Stimulated activated naive CD8-positive, alpha-beta T cell treated with anti-CD3 and anti-CD28 coated beads, Interleukin-15, Interleukin-2, amounts not matched to agents 100 U/mL and 50 U/mL, for 24 hours (primary cell): Measurements from ENCODE around the gene SV2C.
"Not testable (repeated sequence)": the region's sequence is repeated elsewhere in the genome, so short reads cannot be mapped to it uniquely, and the experiment has no call there.

Source experiments
- ATAC-seq: fragments of 150-1000 bp; cut with Tn5 transposase; one replicate; pipeline ENCODE4 v1.10.0; 2021
- DNase-seq: peaks from one replicate; pipeline ENCODE4 v3.0.0; 2021

SV2C gene

DNA sequence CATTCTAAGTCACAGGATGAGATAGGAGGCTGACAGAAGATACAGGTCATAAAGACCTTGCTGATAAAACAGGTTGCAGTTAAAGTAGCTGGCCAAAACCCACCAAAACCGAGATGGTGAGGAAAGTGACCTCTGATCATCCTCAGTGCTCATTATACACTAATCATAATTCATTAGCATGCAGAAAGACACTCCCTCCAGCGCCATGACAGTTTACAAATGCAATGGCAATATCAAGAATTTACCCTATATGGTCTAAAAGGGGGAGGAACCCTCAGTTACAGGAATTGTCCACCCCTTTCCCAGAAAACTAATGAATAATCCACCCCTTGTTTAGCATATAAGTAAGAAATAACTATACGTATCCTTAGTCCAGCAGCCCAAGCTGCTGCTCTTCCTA, 256.7 kb downstream of the SV2C start:
- no peak for ATAC-seq
- no peak for DNase-seq

DNA sequence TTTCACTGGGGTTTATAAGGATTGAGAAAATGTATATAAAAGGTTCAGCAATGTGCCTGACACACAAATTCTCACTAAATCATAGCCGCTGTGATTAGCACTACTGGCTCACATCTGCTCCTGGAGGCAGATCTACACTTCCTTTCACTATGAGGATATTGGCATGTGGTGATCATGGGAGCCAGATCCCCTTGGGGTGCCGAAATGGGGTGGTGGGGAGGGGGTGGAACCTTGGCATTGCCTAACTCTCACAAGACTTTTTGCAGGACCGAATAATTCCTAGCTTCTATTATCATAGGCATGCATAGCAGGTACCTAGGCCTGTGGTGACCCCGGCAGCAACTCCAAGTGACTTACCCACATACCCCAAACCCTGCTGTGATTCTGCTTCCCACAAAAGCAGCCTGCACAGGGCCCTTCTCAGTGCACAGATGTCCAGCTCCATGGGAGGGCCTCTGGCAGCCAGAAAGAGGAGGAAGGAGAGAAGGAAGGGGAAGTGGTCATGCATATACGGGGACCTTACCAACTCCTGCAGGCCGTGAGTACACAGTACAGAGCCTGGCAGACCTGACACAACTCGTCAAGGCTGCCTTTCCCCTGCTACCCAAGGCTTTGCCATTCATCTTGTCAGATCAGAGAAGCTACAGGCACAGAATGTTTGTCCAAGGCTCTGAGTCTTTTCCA, 258.6 kb downstream of the SV2C start:
- no peak for DNase-seq
- ATAC-seq = no peak

DNA sequence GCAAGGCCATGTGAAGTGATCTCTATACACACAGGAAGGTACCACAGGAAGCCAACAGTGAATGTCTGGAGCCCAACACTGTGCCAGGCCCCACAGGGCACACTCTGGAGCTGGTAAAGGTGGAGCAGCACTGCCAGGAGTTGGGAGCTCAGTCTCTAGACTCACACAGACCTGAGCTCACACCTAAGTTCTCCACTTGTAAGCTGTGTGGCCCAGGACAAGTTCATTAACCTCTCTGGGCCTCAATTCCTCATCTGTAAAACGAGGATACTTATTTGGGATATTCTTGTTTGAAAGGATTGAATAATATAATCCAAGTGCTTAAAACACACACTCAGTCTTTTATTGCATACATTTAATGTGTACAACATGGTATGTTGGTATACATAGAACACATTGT, 259.3 kb downstream of the SV2C start:
- no peak for DNase-seq
- ATAC-seq = no peak

DNA sequence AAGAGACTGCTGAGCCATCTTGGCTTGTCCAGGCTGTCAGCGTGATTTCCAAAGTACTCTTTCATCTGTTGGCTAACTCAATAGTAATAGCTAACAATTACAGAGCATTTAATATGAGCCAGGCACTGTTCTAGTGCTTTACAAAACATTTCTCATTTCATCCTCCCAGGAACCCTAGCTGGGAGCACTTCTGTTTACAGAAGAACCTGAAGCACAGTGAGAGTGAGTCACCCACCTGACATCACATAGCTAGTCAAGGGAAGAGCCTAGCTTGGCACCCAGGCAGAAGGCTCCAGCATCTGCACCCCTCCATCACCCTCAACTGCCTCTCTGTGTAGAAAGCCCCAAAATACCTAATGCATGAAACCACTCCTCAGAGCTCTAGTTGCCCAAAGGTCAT, 262.4 kb downstream of the SV2C start:
- no peak for DNase-seq
- ATAC-seq = no peak

DNA sequence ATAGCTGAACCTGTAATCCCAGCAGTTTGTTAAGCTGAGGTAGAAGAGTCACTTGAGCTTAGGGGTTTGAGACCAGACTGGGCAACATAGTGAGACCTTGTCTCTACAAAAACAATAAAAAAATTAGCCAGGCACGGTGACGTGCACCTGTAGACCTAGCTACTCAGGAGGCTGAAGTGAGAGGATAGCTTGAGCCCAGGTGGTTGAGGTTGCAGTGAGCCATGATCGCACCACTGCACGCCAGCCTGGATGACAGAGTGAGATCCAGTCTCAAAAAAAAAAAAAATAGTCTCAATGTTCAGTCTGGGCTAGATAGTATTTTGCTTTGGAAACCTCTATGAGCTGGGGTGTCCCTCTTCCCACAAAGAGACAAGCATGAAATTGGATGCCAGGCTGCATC, 268.0 kb downstream of the SV2C start:
- ATAC-seq (no peak), DNase-seq (no peak)

DNA sequence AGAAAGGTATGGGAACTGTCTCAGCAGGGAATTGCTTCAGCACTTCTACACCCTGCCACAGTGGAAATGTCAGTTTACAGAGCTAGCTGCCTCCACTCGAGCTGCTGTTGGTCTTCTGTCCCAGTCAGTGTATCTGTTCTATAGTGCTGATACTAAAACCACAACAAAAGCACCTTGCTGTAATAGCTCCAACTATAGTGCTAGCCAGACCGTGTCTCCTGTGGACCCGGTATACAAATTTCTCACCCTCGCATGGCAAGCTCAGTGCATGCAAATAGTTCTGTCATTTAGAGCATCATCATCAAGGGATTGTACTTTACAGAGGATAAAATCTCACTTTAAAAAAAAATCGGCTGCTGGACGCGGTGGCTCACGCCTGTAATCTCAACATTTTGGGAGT, 268.4 kb downstream of the SV2C start:
- ATAC-seq (no peak), DNase-seq (no peak)

DNA sequence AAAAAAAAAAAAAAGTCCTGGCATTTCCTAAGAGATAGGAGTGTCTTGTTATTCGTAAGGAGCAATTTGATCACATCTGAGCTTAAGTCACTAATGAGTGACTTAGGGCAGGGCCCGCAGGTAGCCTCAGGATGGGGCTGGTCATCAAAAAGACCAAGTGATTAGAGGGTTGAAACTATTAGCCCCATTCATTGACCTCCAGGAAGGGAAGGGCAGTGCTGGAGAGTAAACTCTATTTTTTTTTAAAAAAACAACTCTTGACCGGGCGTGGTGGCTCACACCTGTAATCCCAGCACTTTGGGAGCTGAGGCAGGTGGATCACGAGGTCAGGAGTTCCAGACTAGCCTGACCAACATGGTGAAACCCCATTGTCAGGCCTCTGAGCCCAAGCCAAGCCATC, 273.7 kb downstream of the SV2C start:
- ATAC-seq (no peak), DNase-seq (no peak)

DNA sequence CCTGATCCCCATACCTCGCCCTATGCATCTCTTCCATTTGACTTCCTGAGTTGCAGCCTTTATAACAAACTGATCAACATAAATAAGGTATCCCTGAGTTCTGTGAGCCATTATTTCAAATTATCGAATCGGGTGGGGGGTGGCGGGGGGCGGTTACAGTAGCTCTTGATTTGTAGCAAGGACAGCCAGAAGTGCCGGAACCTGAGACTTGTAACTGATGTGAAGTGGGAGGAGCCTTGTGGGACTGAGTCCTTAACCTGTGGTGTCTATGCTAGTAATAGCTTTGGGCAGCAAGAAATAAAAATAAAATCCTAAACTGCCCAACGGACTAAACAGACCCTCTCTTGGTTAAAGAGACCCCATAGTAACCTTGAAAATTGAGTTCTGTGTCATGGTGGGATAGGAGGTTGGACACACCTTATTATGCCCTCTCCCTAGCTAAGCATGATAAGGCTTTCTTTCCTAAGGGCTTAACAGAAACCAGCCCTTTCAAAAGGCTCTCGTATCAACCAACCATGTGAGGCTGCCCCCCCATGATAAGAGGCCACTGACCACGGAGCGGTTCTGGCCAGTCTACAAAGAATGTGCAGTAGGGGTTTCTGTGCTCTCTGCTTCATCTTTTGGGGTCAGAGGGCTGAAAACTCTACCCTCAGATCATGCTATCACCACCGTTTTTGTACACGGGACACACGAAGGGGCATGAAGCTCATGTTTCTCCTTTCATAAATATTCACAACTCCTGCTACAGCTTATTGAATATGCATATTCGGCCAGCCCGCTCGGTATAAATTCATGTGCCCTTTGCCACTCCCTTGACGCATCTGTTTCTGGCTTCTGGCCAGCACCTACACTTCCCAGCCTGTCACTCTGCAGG, 280.4 kb downstream of the SV2C start:
- ATAC-seq = no peak
- DNase-seq = no peak

DNA sequence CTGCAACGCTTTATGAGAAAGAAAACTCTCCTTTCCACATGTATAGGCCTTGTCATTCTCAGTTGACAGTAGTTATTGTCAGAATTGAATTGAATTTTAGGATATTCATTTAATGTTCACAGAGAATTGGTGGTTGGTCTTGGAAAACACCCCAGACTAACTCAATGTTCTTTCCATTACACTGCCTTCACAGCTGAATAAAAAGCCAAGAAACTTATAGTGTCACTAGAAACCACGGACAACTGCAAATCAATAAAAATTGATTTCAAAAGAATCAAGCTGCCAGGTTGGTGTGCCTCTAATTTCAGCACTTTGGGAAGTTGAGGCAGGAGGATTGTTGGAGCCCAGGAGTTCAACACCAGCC, 281.0 kb downstream of the SV2C start:
- no peak for ATAC-seq
- no peak for DNase-seq

DNA sequence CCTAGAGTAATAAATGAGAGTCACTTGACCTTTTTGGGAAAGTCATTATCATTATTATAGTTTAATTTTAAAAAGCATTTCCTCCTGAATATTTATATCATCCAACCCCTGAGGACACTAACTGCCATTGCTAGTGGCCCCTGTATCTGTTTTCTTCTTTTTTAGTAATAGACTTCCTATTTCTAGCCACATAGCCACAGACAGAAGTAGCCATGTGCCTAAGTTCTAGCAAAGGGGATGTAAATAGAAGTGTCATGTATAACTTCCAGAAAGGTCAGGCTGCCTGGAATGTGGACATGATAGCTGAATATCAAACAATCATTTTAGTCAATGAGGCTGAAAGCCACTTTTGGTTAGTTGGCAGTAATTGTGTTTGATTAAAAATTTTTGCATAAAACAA, 282.4 kb downstream of the SV2C start:
- DNase-seq (no peak), ATAC-seq (no peak)

DNA sequence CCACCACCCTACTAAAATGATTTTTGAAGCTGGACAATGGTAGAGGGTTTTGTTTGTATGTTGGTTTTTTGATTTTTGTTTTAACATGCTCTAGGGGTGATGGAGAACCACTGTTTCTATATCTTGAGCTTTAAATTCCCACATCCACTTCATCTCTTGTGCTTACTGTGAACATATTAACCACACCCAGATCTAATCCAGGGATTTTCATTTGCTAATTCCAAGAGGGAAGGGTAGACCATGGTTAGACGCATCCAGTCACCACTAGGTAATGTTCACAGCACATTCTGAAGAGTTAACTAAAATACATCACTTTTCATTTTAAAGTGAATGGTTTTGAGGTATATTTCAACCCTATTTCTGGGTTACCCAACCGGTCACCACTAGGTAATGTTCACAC, 283.4 kb downstream of the SV2C start:
- ATAC-seq (no peak), DNase-seq (no peak)

DNA sequence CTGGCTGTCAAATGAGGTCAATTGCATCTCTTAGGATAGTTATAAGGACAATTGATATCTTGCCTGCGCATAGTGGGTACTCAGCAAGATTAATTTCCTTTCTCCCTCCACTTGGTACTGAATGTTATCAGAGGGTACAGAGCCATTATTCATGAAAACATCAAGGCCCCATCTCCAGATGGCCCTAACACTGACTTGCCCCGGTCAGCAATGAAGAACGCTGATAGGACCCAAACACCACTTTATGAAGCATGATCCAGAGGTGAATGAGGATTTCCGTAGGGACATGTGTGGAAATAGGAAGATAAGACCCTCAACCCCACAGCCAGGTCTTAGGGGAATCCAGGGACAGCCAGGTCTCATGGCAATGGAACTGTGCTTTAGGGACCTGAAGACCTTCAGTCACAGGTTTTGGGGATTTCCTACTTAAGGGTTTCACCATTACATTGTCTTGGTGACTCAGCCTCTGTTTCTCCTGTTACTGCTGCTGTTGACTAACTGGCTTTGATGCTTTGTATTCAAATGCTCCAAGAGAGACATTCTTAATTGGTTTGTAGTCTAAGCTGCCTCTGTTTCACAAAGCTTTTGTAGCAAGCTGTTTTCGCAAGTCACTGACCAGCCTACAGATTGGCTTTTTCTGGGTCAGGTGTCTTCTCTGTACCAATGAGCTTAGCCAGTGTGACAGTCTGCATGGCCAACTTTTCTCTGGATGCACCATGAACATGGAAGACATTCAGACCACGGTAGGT, 284.6 kb downstream of the SV2C start:
- DNase-seq (peak; percentile 16), ATAC-seq (peak; percentile 92)

DNA sequence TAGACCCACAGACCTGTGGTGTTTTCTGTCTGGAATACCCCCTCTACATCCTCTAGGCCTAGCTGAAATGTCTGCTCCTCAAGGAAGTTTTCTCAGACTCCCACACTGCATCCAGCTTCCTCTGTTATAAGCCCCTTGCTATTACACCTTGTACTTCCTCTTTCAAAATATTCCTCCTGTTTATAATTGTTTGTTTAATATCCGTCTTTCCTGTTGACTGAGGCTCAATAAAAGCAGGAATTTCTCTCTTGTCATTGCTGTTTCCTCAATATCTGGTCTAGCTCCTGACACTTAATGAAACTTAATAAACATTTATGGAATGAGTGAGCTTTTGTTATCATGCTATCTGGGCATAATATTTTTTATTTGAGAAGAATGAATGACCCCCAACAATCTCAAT, 285.8 kb downstream of the SV2C start:
- no peak for ATAC-seq

DNA sequence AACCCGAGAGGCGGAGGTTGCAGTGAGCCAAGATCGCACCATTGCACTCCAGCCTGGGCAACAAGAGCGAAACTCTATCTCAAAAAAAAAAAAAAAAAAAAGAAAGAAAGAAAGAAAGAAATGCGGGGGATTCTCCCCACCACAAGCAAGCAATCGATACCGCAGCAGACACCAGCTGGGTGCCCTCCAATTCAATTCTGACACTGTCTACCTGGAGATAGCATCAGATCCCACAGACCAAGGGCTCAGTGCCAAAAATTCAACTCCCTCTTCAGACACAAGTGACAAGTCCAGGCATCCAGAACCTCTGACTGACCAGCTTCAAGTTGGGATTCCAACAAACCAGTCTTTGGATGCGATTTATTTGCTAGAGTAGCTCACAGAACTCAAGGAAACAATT, 286.5 kb downstream of the SV2C start:
- not testable (repeated sequence) for ATAC-seq
- peak; percentile 17 for DNase-seq

More for the DNA sequence above, 285.8 kb downstream of the SV2C start:
- no peak for DNase-seq

DNA sequence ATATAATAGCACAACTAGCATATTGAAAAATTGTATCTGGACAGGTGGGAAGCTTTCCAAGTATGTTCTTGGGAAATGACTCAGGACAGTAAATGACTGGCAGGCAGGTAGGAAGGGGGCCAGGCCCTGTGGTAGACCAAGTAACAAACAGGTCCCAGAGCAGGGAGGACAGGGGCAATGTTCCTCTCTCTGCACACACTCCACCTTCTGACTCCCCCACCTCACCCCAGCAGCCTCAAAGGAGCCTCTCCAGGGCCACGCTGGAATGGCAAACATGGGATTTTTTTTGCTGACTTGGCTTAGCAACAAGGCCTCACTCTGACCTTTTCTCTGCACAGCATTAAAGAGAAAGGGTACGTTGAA, 288.8 kb downstream of the SV2C start:
- DNase-seq = no peak

DNA sequence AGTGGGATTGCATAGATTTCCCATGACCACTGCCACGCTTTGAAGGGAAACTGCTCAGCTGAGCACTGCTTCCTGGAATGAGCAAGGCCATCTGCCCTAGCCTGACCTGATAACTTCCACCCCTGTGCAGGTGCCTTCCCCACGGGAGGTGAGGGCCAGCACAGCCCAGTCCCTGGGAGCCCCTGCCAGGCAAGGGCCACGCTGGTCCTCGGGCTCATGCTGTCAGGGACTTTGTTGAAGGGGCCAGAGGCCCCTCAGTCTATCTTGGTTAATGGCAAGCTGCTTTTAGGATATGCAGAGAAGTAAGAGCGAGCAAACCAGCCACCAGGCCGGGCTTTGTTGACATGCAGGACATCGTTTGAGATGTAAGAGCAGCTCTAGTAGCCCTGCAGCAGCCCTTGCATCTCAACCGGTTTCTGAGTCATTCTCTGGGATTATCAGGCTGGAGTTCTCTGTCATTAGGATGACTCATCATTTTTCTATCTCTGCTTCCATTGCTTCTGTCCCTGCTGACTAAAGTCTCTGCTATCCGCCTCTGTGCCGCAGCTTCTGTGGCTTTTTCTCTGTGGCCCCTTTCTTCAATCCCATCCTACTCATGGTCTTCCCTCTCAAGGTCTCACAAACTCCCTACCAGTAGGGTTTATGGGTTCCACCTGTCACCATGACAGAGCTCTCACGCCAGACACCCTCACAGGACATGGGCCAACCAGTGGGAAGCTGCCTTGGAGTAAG, 289.3 kb downstream of the SV2C start:
- ATAC-seq (no peak), DNase-seq (no peak)

More for the DNA sequence above, 288.8 kb downstream of the SV2C start:
- ATAC-seq = no peak

DNA sequence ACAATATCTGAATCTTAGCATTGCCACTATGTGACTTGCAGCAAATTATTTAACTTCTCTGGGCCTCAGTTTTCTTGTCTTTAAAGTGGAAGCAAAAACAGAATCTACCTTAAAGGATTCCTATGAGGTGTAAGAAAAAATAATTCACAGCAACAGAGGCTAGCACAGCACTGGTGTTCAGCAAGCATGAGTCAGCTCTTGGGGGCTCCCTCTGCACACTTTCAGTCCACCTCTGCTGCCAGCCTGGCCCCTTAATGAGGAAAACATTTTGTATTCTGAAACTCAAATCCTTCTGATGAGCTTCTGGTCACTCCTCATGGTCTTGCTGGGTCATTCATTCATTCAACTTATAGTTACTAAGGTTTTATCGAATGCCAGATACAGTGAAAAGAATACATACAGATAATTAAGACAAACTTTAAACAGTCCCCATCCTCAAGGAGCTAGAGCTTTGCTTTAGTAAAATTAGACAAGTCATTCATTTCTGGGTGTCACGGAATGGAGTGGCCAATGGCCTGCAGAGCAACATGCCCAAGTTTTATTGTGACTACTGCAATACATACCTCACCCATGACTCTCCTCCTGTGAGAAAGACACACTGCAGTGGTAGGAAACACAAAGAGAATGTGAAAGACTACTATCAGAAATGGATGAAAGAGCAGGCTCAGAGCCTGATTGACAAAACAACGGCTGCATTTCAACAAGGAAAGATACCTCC, 293.1 kb downstream of the SV2C start:
- ATAC-seq (no peak), DNase-seq (no peak)

DNA sequence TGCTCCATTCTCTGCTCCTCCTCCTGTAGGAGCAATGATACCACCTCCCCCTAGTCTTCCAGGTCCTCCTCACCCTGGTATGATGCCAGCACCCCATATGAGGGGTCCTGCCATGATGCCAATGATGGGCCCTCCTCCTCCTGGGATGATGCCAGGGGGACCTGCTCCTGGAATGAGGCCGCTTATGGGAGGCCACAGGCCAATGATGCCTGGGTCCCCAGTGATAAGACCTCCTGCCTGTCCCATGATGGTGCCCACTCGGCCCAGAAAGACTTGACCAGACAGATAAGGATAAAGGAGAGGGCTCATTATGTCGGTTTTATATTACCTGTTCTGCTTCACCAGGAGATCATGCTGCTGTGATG, 293.7 kb downstream of the SV2C start:
- DNase-seq = no peak

DNA sequence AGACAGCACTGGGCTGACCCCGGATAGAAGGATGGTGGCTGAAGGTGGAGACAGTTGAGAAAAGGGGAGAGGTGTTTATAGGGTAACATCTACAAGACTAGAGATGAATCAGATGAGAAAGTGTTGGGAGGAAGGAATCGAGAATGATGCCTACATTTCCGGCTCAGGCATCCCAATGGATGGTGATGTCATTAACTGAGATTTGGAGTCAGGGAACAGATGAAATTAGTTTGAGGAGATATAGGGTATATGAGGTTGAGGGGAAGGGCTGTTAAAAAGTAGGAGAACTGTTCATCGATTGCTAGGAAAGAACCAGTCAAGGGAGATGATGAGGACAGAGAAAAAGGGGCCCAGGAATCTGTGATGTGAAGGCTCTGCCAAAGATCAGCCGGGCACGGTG, 295.2 kb downstream of the SV2C start:
- DNase-seq = no peak
- no peak for ATAC-seq

More for the DNA sequence above, 293.7 kb downstream of the SV2C start:
- no peak for ATAC-seq

DNA sequence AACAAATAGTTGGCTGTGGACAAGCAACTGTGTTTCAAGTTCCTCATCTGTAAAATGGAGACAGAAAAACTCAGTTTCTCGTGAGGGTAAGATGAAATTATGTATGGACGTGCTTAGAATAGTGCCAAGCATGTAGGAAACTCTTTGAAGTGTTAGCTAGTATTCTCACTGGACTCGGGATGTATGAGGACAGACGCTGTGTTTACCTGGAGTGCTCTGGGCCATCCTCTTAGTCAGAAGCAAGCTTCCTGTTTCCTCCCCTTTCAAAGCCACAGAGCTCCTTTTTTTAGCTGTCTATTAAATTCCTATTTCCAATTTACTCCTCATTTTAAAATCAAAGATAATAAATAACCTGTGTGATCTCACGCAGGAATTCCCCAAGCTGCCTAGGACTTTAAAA, 296.1 kb downstream of the SV2C start:
- no peak for DNase-seq
- no peak for ATAC-seq

DNA sequence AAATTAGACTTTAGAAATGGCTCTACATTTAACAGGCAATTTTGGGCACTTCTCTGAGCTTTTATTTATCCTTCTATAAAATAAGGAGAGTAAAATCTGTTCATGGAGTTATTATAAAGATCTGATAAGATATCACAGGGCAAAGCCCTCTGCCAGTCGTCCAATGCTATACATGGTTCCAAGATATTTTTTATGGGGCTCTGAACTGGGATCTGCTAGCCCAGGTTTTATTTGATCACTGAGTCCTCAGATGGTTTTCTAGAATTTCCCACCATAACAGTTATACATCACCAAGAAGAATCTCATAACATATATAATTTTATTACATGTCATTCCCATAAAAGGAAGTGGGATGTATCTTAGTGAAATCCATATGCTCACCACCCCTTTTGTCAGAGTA, 296.7 kb downstream of the SV2C start:
- no peak for DNase-seq
- no peak for ATAC-seq
